GM18498 (cell line): Measurements from ENCODE around the gene R3HDM2.
A peak's percentile ranks its signal among the peaks of the same experiment; 100 is the strongest.
"Not testable (repeated sequence)": the region's sequence is repeated elsewhere in the genome, so short reads cannot be mapped to it uniquely, and the experiment has no call there.

Experiments
- ATAC-seq: cut with Tn5 transposase; IDR thresholded peaks from one replicate; pipeline ENCODE4 v1.9.1; 2021; ENCODE audit warnings: mild to moderate bottlenecking, moderate library complexity; ENCODE audit not compliant: unreplicated experiment

R3HDM2 gene

DNA sequence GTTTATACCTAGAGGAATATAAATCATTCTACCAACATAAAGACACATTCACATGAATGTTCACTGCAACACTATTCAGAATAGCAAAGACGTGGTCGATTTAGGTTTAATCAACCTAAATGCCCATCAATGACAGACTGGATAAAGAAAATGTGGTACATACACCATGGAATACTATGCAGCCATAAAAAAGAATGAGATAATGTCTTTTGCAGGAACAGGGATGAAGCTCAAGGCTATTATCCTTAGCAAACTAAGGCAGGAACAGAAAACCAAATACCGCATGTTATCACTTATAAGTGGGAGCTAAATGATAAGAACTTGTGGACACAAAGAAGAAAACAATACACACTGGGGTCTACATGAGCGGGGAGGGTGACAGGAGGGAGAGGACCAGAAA lies 94.5 kb downstream of the R3HDM2 start:
- not testable (repeated sequence) for ATAC-seq

DNA sequence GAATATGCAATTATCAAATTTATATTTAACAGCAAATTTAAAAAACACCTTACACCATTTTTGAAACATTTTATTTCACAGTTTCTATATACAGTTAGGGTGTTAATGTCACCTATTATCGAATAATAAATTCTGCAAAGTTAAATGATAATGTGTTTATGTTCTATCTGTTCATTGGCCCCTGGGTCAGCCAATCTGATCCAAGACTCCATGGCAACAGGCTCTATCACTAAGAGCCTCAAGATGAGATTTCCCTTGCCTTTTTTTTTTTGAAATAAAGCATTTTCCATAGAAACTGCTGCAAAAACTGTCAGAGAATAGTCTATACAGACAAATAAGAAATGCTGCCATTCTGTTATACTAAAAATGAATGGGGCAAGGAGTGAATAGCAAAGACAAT lies 96.6 kb downstream of the R3HDM2 start:
- no peak for ATAC-seq

DNA sequence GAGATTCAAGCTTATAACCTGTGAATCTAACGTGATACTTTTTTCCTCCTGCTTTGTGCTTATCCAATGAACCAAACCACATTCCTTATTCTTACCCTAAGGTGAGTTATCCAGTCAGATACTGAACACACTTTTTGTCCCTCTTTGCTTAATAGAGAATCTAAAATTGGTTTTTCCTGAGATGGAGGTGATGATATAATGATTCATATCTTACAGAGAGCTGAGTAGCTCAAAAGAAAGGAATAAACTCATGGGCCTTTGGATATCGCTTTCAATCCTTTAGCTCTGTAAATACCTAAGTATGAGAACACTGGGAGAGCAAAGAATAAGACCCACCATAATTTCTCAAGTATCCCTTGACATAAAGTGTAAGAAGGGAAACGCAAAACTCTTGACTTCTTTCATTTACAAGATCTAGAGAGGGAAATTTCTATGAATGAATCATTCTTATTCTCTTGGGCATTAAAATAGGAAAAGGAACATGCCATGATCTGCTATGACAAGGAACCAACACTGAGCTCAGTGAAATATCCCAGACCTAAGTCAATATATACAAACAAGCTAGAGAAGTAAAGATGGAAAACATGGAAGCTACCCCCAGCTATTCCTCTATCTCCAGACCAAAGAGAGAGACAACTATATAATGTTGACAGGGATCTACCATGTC lies 98.1 kb downstream of the R3HDM2 start:
- ATAC-seq: no peak

DNA sequence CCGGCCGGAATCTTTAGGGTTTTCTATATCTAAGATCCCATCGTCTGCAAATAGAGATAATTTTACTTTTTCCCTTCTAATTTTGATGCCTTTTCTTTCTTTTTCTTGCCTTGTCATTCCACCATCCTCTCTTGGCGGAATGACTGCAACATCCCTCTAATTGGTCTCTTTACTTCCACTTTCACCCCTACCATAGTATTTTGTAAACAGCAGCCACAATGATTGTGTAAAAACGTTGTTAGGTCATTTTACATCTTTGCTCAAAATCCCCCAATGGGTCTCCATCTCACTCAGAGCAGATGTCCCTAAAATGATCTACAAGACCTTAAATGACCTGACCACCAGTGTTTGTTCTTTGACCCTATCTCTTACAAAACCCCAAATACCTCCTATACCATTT lies 99.9 kb downstream of the R3HDM2 start:
- ATAC-seq: no peak

DNA sequence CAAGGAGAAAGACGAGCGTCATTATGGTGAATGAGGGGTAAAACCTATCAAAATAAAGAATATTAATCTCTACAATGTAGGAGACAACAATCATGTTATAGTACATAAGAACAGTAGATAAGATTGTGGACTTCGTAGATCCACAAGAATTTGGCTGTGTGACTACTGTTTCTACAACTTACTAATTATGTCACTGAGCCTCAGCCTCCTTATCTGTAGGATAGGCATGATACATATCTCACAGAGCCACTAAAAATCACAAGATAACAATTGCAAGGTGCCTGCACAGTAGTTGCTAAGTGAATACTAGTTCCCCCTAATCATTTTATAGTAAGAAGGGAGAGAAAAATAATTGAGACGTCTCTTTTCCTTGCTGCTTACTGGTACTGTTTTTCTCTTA lies 101.6 kb downstream of the R3HDM2 start:
- no peak for ATAC-seq

DNA sequence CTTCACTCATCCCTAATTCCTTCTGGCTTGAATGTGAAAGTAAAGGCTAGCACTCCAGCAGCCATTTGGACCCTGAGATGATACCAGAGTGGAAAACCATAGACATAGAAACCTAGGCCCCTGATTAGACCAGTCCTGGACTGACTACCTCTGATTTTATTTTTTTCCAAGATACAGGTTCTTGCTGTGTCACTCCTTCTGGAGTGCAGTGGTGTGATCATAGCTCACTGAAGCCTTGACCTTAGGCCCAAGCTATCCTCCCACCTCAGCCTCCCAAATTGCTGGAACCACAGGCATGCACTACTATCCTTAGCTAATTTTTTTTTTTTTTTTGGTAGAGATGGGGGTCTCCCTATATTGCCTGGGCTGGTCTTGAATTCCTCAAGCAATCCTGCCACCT lies 105.4 kb downstream of the R3HDM2 start:
- ATAC-seq: no peak

DNA sequence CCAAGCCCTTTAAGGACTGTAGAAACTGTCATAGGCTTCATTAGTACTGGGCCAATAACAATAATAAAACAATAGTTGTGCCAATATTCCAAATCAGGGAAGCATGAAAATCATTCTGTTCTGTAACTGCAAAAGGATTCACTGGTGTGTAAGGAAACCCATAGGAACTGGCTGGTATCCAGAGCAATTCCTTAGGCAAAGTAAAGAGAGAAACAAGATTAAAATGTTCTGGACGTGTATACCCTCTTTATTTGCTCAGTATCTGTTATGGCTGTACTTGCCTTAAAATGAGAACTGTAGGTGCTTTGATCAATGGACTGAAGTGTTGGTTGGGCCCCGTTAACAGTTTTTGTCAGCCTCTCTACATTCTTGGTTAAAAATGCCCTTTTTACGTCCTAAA lies 107.4 kb downstream of the R3HDM2 start:
- no peak for ATAC-seq

DNA sequence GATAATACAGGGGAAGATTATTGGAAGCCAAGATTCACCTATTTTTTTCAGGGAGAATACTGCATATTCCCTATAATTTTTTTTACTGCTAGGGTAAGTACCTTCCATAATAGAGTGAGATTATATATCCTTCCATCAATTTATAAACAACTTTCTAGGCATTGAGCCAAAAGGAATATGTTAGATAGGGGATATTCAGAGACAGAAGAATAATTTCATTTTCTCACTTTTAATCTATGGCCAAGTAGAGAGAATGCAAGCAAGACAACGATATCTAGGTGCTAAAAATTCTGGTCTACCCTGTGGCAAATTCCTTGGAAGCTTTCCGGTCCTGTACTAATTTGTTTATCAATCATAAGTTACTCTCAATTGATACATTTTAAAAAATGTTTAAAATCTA lies 110.2 kb downstream of the R3HDM2 start:
- ATAC-seq: no peak

DNA sequence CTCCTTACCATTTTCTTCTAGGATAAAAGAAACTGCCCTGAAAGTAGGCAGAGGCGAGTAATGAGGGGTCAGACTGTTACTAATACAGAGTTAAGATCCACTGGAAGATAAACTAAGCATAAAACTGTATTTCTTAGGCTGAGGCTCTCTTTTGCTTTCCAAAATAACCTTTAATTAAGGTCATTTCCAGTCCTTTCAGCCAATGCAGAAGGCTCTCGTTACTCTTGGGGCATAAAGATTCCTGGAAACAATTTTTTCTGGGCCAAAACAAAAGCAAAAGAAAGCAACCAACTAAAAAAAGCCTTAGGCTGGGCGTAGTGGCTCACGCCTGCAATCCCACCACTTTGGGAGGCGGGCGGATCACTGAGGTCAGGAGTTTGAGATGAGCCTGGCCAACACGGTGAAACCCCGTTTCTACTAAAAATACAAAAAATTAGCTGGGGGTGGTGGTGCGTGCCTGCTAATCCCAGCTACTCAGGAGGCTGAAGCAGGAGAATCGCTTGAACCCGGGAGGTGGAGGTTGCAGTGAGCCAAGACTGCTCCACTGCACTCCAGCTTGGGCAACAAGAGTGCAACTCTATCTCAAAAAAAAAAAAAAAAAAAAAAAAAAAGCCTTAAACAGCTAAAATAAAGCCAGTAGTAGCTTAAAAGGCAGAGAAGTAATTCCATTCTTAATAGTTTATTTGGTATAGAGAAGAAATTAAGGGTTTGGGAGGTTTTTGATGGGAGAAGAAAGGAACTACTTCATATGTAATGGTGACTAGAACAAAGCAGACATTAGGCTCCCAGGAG lies 111.0 kb downstream of the R3HDM2 start:
- no peak for ATAC-seq

DNA sequence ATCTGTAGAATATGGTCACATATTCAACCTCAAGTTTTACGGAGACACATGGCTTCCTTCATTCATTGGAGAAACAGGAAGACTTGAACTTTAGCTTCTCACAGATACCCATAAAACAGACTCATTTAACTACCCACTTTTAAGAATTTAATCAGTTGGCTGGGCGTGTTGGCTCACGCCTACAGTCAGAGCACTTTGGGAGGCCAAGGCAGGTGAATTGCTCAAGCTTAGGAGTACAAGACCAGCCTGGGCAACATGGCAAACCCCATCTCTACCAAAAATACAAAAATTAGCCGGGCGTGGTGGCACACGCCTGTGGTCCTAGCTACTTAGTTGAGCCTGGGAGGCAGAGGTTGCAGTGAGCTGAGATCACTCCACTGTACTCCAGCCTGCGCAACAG lies 115.2 kb downstream of the R3HDM2 start:
- no peak for ATAC-seq

DNA sequence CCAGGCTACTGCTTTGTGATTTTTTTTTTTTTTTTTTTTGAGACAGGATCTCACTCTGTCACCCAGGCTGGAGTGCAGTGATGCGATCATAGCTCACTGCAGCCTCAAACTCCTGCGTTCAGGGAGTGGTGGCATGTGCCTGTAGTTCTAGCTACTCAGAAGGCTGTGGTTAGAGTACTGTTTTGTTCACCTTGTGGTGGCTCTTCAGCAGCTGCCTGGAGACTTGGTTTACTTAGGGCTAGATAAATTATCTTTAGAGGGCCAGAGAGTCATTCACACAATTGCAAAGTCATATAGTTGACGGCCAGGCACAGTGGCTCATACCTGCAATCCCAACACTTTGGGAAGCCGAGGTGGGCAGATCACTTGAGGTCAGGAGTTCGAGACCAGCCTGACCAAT lies 118.6 kb downstream of the R3HDM2 start:
- ATAC-seq: not testable (repeated sequence)

DNA sequence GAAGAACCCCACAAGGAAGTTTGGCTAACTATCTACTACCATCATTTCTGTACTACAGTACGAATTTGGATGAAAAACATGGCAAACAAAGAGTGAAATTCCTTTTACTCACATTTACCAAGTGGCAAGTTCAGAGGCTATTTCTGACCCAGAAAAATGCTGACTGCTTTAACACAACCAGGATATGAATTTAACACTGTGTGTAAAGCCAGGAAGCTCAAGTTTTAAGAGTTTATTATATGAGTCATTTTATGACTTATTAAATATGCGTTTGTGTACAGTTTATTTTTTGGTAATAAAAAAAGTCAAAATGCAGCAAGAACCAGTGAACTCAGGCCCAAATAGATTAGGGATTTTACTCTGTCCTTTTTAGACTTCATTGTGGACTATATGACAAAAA lies 121.4 kb downstream of the R3HDM2 start:
- no peak for ATAC-seq

DNA sequence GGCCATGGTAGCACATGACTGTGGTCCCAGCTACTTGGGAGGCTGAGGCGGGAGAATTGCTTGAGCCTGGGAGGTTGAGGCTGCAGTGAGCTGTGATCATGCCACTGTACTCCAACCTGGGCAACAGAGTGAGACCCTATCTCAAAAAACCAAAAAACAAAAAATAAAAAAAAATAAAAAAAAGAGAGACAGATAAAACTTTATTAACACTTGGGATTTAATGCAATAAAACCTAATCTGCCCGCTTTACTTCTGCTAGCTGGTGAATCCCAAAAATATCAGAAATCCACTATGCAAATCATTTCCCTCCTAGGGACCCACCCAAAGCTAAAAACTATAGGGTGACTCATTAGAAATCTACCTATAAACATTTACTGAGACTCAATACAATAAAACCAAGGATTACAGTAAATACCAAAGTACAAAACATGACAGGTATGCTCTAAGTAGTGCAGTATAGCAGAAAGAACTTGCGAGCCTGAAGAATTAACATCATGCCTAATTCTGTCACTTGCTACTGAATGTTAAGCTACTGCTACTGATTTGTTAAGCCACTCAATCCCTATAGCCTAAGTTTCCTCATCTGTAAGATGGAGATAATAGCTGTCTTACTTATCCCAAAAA lies 129.8 kb downstream of the R3HDM2 start:
- ATAC-seq: no peak

DNA sequence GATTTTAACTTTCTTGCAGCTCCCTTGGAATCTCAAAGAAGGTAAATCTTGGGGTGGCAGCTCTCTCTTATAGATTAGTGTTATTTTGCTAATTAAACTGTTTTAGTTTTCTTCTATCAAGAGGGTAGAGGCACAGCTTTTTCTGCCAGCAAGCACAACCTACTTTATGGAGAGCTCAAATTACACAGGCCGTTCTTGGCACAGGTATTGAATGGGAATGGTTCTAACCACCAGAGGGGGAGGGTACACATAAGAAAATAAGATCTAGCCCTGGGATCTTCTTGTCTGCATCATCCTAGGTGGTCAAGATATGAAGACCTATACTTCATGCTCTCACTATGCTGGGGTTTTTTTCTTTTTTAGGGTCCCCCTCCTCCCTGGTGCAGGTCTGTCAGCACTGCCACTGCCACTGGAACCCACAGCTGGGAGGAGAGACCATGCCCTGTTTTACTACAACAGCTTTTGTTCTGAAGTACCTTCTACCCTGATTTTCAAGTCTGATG lies 131.3 kb downstream of the R3HDM2 start:
- no peak for ATAC-seq

DNA sequence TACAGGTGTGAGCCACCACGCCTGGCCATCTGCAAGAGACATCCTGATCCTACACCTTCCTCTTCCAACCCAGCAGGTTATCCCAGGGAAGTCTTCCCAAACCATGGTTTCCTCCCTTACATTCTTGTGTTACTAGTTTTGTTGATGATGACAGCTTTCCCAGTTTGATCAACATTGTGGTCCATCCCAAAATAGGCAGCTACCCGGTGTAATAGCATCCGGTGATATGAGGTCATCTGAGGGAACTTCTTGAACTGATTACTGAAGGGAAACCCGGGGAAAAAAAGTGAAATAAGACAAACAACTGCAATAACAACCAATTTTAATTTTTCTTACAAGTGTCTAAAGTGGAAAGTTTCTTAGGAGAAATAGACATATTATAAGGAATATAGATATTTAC lies 134.6 kb downstream of the R3HDM2 start:
- no peak for ATAC-seq

DNA sequence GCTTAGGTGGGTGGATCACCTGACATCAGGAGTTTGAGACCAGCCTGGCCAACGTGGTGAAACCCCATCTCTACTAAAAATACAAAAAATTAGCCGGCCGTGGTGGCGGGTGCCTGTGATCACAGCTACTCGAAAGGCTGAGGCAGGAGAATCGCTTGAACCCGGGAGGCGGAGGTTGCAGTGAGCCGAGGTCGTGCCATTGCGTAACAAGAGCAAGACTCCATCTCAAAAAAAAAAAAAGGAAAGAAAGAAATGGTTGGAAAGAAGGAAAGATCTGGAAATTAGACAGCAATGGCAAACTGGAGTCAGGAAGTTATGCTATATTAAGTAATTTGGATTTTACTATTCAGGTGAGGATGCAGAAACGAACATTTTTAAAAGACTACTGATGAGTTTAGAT lies 148.8 kb downstream of the R3HDM2 start:
- not testable (repeated sequence) for ATAC-seq

DNA sequence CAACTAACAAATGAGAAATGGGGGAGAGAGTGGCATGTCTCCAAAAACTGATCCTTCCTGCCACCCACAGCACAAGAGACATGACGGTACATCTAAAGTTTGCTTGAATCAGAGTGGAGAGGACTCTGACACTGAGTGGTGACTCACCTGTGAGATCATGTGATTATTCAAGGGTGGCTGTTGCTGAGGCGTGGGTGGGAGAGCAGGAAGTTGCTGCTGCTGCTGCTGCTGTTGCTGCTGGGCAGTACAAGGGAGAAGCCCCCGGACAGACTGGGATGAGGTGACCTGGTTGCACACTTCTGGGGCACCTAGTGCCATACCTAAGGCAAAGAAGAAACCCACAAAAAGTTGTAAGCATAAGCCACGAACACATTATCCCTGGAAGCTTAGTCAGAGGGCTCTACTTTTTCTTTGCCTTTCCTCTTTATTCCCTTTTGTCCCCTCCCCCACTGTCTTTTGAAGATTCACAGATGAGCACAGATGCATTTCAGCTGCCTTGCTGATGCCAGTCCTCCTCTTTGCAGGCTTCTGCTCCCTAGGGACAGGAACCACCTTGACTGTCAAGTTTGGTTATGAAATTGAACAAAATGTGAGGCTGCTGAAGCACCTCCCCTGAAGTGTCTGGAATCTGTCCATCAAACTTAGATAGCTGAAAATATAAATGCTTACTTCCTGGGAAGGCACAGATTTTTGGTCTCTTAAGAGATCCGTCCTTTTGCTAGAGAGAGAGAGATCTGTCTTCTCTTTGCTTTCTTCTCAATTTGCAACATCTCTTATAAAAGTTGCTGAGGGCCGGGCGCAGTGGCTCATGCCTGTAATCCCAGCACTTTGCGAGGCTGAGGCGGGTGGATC lies 150.4 kb downstream of the R3HDM2 start:
- peak; percentile 97 for ATAC-seq

DNA sequence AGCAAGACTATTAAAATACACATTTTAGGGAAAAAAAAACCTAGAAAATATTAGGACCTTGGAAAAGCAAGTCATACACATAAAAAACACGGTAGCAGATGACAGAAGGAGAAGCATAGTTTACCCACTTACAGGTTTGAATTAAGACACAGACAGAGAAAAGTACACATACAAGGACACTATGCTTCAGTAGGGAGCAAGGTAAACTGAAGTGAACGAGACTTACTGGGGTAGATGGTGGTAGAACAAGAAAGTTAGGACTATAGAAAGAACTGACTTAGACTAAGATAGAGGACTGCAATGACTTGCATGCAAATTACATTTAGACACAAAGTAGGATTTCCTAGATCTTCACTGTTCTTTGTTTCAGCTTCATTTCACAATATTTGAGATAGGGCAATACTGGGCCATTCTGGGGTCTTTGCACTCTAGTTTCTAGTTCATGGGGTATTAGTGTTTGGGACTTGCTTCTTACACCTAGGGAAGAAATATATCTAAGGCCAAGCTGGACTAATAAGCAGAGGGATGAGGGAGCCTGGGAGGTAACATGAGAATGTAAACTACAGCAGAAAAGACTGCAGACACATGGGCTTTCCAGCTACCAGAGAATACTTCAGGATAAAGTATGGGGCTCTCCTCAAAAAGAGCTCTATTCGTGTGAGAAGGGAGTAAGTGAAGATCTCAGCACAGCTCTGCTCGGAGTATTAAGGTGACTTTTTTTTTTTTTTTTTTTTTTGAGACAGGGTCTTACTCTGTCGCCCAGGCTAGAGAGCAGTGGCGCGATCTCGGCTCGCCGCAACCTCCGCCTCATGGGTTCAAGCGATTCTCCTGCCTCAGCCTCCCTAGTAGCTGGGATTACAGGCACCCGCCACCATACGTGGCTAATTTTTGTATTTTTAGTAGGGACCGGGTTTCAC lies 152.1 kb downstream of the R3HDM2 start:
- ATAC-seq: no peak

DNA sequence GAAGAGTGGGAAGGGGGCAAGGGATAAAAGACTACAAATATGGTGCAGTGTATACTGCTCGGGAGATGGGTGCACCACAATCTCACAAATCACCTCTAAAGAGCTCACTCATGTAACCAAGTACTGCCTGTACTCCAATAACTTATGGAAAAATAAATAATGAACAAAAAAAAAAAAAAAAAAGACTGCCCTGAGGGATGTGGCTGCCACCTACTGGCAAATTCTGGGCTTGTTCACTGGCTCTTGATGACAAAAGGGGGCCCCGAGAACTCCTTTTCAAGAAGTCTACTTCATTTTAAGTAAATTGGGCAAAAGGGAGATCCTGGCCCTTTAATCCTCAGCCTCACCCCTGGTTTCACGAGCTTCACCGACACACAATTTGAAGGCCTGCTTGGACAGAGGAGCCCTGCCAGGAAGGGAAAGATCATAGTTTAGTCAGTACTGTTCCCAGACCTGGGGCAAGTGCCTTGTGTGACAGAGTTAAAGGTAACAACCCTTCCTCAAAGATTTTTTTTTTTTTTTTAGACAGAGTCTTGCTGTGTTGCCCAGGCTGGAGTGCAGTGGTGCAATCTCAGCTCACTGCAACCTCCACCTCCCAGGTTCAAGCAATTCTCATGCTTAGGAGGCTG lies 153.8 kb downstream of the R3HDM2 start:
- ATAC-seq: no peak

DNA sequence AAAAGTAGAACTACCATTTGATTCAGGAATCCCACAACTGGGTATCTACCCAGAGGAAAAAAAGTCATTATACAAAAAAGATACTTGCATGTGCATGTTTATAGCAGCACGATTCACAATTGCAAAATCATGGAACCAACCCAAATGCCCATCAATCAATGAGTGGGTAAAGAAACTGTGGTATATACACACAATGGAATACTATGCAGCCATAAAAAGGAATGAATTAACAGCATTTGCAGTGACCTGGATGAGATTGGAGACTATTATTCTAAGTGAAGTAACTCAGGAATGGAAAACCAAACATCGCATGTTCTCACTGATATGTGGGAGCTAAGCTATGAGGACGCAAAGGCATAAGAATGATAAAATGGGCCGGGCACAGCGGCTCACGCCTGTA lies 154.6 kb downstream of the R3HDM2 start:
- not testable (repeated sequence) for ATAC-seq
